GM18517 (cell line): Measurements from ENCODE around the gene MCM5.
"Not testable (repeated sequence)": the region's sequence is repeated elsewhere in the genome, so short reads cannot be mapped to it uniquely, and the experiment has no call there.

ENCODE experiments used
- ATAC-seq: cut with Tn5 transposase; IDR thresholded peaks from one replicate; pipeline ENCODE4 v1.9.1; 2021; ENCODE audit warnings: mild to moderate bottlenecking, moderate library complexity; ENCODE audit not compliant: unreplicated experiment

Gene MCM5

GRCh38 chr22:35430897-35431322, 31.0 kb downstream of the MCM5 start:
- ATAC-seq, result no peak

GRCh38 chr22:35431483-35432227, 31.7 kb downstream of the MCM5 start:
- no peak for ATAC-seq

- ATAC-seq, result no peak
These were observed 32.4 kb downstream of the MCM5 start for GRCh38 chr22:35432228-35432905.

GRCh38 chr22:35434061-35434710, 34.2 kb downstream of the MCM5 start:
- no peak for ATAC-seq

GRCh38 chr22:35435201-35435740, 35.3 kb downstream of the MCM5 start:
- no peak for ATAC-seq

- ATAC-seq, result no peak
These were observed 36.5 kb downstream of the MCM5 start for GRCh38 chr22:35436421-35436820.

- ATAC-seq, result no peak
These were observed 37.1 kb downstream of the MCM5 start for GRCh38 chr22:35437049-35437448.

GRCh38 chr22:35438673-35439364, 38.9 kb downstream of the MCM5 start:
- not testable (repeated sequence) for ATAC-seq

GRCh38 chr22:35439365-35439717, 39.4 kb downstream of the MCM5 start:
- no peak for ATAC-seq

GRCh38 chr22:35440129-35440528, 40.2 kb downstream of the MCM5 start:
- no peak for ATAC-seq

- ATAC-seq, result no peak
These were observed 41.7 kb downstream of the MCM5 start for GRCh38 chr22:35441489-35442100.

GRCh38 chr22:35442471-35442870, 42.5 kb downstream of the MCM5 start:
- no peak for ATAC-seq

GRCh38 chr22:35443338-35443737, 43.4 kb downstream of the MCM5 start:
- ATAC-seq, result no peak

GRCh38 chr22:35443790-35444684, 44.1 kb downstream of the MCM5 start:
- no peak for ATAC-seq

GRCh38 chr22:35444685-35445399, 44.9 kb downstream of the MCM5 start:
- no peak for ATAC-seq

- no peak for ATAC-seq
These were observed 46.0 kb downstream of the MCM5 start for GRCh38 chr22:35445933-35446332.

GRCh38 chr22:35446365-35446764, 46.4 kb downstream of the MCM5 start:
- ATAC-seq, result no peak

GRCh38 chr22:35448523-35448922, 48.6 kb downstream of the MCM5 start:
- no peak for ATAC-seq
